ENCODE measurements around the gene PRKN. TPM values are rescaled to one million over a fixed set of nuclear protein-coding genes. Genes with fewer than 3 reads are reported as not detected.

The PRKN gene
- total RNA-seq, 1 donor = 6.1 TPM

DNA sequence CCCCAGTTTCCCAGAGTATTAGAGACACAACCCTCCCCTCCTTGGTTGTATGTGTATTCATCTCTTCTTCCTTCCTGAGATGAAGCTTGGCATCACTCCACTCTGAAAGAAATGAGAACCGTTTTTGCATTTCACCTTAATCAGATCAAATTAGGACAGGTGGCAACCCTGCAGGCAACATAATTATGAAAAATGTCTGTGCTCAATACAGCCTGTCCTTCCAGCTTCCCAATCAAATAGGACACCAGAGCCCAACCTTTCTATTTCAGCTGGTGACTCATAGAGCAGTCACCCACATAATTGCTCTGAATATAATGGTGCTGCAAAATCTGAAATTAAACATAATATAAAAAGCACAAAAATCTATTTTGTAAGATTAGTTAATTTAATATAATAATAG lies 1143.5 kb downstream of the PRKN start:
- no peaks in the 10 kb centered on the region for H3K9me3 ChIP-seq (ENCODE audit: low read depth, low read length)

DNA sequence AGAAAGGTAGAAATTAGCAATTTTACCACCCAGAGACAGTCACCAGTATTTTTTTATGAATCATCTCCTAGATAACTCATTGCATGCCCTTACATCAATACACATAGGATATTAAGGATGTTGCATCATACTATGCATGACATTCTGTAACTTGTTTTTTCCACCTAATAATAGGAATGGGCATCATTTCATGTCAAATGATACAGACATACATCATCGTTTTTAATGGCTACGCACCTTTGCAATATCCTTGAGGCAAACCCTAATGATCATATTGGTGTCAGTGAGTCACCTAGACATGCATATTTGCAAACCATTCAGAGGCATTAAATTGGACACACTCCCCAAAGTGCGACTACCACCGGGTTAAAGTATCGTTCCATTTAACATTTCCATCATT lies 1144.0 kb downstream of the PRKN start:
- Histone ChIP-seq H3K27me3 (ENCODE audit: insufficient read depth, low read length) (no peaks in the 10 kb centered on the region), H3K9me3 (ENCODE audit: low read depth, low read length) (no peaks in the 10 kb centered on the region), H3K4me1 (ENCODE audit: insufficient read depth, low read length) (no peaks in the 10 kb centered on the region), H3K4me3 (ENCODE audit: low read length) (no peak overlapping the region)

More for the DNA sequence above, 1143.5 kb downstream of the PRKN start:
- Histone ChIP-seq H3K4me3 (ENCODE audit: low read length) (no peak overlapping the region), H3K27me3 (ENCODE audit: insufficient read depth, low read length) (no peaks in the 10 kb centered on the region), H3K4me1 (ENCODE audit: insufficient read depth, low read length) (no peaks in the 10 kb centered on the region)

DNA sequence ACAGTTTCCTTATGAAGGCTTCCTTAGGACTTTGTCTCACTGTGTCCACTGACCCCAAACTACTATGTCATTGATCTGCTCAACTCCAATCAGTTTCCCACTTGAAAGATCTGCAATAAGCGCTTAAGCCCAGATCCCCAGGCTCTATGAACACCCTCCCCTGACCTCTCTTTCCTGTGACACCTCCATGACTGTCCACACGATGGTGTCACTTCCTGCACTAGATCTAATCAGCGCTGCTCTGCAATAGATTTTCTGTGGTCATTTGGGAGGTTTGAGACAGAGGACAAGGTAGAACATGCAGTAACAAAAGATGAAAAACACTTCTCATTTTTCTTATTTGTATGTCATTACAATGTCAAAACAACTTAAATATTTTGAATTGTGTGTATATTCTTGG lies 1149.1 kb downstream of the PRKN start:
- Histone ChIP-seq H3K9me3 (ENCODE audit: low read depth, low read length) (no peaks in the 10 kb centered on the region), H3K4me3 (ENCODE audit: low read length) (no peak overlapping the region), H3K4me1 (ENCODE audit: insufficient read depth, low read length) (no peaks in the 10 kb centered on the region), H3K27me3 (ENCODE audit: insufficient read depth, low read length) (no peaks in the 10 kb centered on the region)

DNA sequence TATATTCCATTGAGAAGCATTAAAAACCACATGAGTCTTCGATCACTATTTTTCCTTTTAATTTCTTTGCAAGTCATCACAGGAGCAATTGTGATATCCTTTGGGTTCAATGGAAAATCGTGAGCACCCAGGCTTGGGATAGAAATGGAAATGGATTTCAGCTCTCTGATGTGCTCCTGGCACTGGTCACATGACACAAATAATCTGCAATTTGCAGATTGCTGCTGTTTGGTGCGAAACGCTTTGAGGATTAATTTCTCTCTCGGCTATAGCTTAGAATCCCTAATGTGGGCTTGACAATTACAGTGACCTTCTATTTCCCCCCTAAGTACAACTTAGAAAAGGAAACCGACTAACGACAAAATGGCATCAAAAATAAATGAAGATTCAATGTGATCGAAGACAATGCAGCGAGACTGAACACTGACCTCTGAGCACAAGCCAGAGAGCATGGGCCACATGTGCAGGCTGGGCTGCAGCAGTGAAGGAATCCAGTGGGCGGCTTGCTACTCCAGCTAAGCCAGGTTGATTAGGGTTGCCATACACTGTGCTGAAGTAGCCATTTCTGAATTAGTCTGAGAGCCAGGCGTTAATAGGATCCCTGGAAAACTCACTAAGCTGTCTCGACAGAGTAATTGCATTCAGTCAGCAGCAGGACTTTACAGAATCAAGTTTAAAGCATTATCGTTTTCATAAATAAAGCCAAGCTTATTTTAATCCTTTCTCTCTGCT lies 1151.9 kb downstream of the PRKN start:
- Histone ChIP-seq H3K9me3 (ENCODE audit: low read depth, low read length) (no peaks in the 10 kb centered on the region), H3K27me3 (ENCODE audit: insufficient read depth, low read length) (no peaks in the 10 kb centered on the region), H3K4me1 (ENCODE audit: insufficient read depth, low read length) (no peaks in the 10 kb centered on the region)

DNA sequence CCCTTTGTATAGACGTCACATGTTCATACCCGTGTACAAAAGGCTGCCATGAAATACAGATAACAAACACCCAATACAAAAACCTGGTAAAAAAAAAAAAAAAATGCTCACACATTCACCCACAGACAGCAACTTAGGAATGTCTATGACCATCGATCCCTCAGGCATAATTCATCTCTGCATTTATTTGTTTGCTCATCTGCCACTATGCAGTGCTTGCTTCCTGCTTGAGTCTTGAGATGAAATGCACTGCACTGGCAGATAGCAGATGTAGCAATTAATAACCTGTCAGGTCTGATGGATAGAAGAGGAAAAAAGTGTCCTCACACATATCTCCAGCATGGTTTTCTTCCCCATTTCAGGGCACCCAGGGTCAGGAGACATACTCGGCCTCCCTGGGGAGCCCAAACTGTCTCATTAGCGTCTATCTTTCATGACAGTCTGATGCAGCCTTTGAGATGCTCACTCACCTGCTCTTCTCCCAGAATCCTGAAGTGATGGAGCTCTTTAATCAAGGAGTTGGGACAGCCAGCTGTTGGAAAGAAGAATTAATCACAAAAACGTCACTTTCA lies 1158.6 kb downstream of the PRKN start:
- Histone ChIP-seq H3K27me3 (ENCODE audit: insufficient read depth, low read length) (no peaks in the 10 kb centered on the region), H3K9me3 (ENCODE audit: low read depth, low read length) (no peaks in the 10 kb centered on the region), H3K4me1 (ENCODE audit: insufficient read depth, low read length) (no peaks in the 10 kb centered on the region)

More for the DNA sequence above, 1151.9 kb downstream of the PRKN start:
- no peak overlapping the region for H3K4me3 ChIP-seq (ENCODE audit: low read length)

DNA sequence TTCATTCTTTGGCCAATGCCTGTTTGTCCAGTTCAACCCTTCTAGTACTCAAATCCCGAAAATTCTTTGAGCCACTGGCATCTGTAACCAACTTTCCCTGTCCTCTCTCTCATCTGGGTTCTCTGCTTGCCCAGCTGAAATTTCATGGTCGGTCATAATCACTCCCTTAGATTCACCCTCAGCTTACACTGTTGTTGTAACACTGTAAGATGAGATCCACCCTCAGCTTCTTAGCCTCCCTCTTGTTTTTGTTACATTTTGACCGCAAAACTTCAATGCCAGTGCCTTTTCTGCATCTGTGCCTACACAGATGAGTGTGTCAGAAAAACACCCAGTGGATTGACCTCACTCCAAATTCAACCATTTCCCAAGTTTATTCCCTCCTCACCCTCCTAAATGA lies 1162.6 kb downstream of the PRKN start:
- no peaks in the 10 kb centered on the region for H3K27me3 ChIP-seq (ENCODE audit: insufficient read depth, low read length)
- H3K4me1 ChIP-seq (ENCODE audit: insufficient read depth, low read length) = no peaks in the 10 kb centered on the region
- H3K4me3 ChIP-seq (ENCODE audit: low read length) = no peak overlapping the region
- H3K9me3 ChIP-seq (ENCODE audit: low read depth, low read length) = no peaks in the 10 kb centered on the region

More for the DNA sequence above, 1158.6 kb downstream of the PRKN start:
- no peak overlapping the region for H3K4me3 ChIP-seq (ENCODE audit: low read length)

DNA sequence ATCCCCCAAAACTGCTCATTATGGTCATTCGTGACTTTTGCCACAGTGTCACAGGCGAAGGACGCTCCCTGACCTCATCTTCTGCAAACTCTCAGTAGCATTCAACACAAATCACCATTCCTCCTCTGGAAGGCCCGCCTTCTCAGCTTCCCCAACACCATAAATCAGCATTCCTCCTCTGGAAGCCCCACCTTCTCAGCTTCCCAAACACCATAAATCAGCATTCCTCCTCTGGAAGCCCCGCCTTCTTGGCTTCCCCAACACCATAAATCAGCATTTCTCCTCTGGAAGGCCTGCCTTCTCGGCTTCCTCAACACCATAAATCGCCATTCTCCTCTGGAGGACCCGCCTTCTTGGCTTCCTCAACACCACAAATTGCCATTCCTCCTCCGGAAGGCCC lies 1165.7 kb downstream of the PRKN start:
- Histone ChIP-seq H3K27me3 (ENCODE audit: insufficient read depth, low read length) (no peaks in the 10 kb centered on the region), H3K4me3 (ENCODE audit: low read length) (no peak overlapping the region), H3K9me3 (ENCODE audit: low read depth, low read length) (no peaks in the 10 kb centered on the region), H3K4me1 (ENCODE audit: insufficient read depth, low read length) (no peaks in the 10 kb centered on the region)

DNA sequence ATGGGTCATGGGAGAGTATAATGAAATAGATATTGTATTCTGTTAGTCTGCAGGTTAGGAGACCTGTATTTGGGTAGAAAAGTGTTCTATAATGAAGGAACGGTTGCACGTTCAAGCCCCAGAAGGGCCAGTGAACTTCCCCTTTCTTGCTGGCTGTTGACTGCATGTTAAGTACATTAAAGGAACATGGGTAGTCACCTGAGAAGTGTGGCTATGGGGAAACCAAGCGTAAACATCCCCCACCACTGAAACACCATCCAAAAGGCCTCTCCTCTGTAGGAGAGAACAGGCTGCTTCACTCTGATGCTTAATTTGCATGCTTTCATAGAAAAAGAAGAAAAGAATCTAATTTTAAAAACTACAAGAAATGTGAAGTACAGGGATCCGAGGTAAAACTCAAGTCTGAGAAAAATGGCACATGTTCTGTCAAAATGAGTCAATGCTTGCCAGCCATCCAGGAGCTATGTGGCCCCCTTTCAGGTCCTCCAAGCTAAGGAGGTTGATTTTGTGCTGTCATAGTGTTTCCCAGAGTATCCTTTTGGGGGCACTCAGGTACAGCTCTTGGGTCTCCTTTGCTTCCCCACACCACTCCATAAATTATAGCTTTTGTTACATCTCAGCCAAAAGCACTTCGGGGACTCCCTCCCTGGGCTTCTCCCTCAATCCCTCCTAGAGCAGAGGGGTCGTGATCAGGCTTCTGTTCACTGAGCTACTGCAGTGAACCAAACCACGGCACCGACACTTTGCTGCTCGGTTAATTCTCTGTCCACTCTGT lies 1170.0 kb downstream of the PRKN start:
- Histone ChIP-seq H3K27me3 (ENCODE audit: insufficient read depth, low read length) (no peaks in the 10 kb centered on the region), H3K4me3 (ENCODE audit: low read length) (no peak overlapping the region), H3K4me1 (ENCODE audit: insufficient read depth, low read length) (no peaks in the 10 kb centered on the region), H3K9me3 (ENCODE audit: low read depth, low read length) (peaks cover 11% of the 10 kb centered on the region)

DNA sequence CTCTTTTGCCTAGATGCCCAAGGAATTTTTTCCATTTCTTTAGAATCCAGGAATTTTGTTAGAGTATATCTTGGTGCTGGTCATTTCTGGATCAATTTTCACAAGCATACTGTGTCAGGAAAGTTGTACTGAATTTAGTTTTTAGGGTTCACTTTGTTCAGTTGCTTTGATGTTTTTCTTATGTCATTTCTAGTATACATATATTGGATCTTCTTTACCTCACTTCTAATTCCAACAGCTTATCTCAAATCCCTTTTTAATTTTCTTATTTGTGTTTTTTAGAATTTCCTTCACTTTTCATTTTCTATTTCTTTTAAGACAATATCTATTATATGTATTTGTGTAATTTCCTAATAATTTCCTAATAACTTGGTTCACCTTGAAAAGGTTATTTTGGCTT lies 1172.7 kb downstream of the PRKN start:
- no peaks in the 10 kb centered on the region for H3K4me1 ChIP-seq (ENCODE audit: insufficient read depth, low read length)
- no peaks in the 10 kb centered on the region for H3K27me3 ChIP-seq (ENCODE audit: insufficient read depth, low read length)
- no peak overlapping the region for H3K4me3 ChIP-seq (ENCODE audit: low read length)
- H3K9me3 ChIP-seq (ENCODE audit: low read depth, low read length) = peaks cover 11% of the 10 kb centered on the region

DNA sequence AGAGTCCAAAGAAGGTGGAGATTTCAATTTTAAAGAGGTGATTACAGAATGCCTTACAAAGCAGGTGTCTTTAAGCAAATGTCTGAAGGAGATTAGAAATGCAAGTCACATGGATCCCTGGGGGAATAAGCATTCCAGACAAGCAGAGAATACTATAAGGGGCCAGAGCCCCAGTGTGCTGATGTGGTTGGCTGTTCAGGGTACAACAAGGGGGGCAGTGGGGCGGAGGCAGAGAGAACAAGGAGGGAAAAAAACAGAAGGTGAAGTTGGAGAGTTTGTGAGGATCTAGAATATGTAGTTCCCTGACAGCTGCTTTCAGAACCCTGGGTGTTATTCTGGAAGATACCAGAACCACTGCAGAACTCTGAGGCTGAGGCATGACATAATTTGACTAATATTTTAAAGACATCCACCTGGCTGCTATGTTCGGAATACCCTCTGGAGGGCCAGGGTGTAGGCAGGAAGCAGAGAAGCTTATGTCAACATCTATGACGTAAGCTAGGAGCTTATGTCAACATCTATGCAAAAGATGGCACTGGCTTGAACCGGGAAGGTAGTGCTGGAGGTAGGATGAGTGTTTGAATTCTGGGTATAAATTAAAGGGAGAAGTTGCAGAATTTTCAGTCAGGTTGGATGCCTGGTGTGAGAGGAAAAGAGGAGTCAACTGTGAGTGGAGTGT lies 1177.5 kb downstream of the PRKN start:
- Histone ChIP-seq H3K9me3 (ENCODE audit: low read depth, low read length) (peaks cover 7% of the 10 kb centered on the region), H3K4me3 (ENCODE audit: low read length) (no peak overlapping the region), H3K4me1 (ENCODE audit: insufficient read depth, low read length) (no peaks in the 10 kb centered on the region), H3K27me3 (ENCODE audit: insufficient read depth, low read length) (no peaks in the 10 kb centered on the region)

DNA sequence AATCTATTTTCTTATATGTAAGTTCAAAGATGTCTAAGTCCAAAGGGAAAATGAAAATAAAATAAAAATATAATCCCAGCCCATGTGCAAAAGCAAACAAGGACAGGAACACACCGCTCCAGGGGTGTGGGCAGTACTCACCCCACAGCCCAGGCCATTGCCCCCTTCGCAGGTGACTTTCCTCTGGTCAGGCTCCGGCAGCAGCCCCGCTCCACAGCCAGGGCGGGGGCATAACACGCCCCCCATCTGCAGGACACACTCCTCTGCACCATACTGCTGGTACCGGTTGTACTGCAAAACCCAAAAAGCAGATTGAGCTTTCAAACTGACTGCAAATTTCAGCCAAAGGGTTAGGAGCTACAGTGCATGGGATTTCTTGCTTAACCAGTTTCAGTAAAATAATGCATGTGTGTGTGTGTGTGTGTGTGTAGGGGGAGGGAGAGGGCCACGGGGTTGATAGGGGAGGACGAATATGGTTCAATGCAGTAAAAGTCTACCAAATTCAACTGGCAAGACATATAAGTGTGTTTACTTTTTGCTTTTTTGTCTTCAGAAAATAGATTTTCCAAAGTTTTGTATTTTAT lies 1178.8 kb downstream of the PRKN start:
- Histone ChIP-seq H3K4me3 (ENCODE audit: low read length) (no peak overlapping the region), H3K4me1 (ENCODE audit: insufficient read depth, low read length) (no peaks in the 10 kb centered on the region), H3K9me3 (ENCODE audit: low read depth, low read length) (no peaks in the 10 kb centered on the region), H3K27me3 (ENCODE audit: insufficient read depth, low read length) (no peaks in the 10 kb centered on the region)

DNA sequence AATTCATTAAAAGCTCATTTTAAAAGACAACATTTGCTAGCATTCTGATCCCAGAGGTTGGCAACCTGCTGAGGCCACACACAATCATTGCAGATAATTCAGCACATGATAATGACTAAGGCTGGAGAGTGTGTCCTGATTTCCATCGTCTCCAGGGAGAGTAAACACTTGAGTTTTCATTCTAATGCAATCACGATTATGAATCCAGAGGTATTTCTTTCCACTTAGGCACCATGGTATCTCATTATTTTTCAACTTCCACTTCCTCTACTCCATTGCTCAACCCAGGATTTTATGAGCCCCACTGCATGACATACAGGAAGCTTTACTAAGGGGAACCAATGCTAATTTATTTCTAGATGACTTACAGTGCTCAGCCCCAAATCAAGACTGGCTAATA lies 1179.9 kb downstream of the PRKN start:
- Histone ChIP-seq H3K9me3 (ENCODE audit: low read depth, low read length) (no peaks in the 10 kb centered on the region), H3K4me3 (ENCODE audit: low read length) (no peak overlapping the region), H3K4me1 (ENCODE audit: insufficient read depth, low read length) (no peaks in the 10 kb centered on the region), H3K27me3 (ENCODE audit: insufficient read depth, low read length) (no peaks in the 10 kb centered on the region)

DNA sequence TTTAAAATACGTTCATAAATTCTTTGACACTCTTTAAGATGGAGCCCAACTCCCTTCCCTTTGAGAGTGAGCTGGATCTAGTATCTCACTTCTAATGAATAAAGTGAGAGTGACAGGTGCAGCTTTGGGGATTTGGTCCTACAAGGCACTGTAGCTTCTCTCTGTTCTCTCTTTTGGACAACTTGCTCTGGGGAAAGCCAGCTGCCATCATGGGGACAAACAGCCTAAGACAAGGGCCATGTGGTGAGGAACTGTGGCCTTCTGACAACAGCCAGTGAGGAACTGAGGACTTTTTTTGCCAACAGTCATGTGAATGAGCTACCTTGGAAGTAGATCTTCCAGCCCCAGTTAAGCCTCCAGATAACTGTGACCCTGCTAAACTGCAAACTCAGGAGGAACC lies 1180.9 kb downstream of the PRKN start:
- Histone ChIP-seq H3K4me1 (ENCODE audit: insufficient read depth, low read length) (no peaks in the 10 kb centered on the region), H3K9me3 (ENCODE audit: low read depth, low read length) (no peaks in the 10 kb centered on the region), H3K27me3 (ENCODE audit: insufficient read depth, low read length) (no peaks in the 10 kb centered on the region), H3K4me3 (ENCODE audit: low read length) (no peak overlapping the region)

DNA sequence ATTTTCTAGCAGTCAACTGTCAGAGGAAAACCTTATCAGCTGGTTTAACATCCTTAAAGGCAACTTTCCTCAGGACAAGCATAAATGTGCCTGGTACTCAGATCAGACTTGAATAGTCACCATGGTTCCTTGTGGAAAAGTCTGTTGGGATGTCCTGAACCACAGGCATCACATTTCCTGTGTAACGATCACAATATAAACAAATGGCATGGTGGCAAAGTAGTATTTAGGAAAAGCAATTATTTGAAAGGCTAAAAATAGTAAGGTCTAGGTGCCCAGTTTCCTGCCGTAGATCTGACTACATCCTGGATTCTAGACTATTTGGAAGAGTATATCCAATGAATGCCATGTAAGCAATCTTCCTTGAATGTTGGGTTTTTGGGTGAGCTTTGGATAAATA lies 1181.8 kb downstream of the PRKN start:
- no peaks in the 10 kb centered on the region for H3K4me1 ChIP-seq (ENCODE audit: insufficient read depth, low read length)
- H3K9me3 ChIP-seq (ENCODE audit: low read depth, low read length) = no peaks in the 10 kb centered on the region
- H3K4me3 ChIP-seq (ENCODE audit: low read length) = no peak overlapping the region
- no peaks in the 10 kb centered on the region for H3K27me3 ChIP-seq (ENCODE audit: insufficient read depth, low read length)
